Occipital lobe (tissue), 2 donors: ENCODE results near the gene GYPA. TPM values are rescaled to one million over a fixed set of nuclear protein-coding genes. Genes with fewer than 3 reads are reported as not detected.
"Not testable (repeated sequence)": the region's sequence is repeated elsewhere in the genome, so short reads cannot be mapped to it uniquely, and the experiment has no call there.

ENCODE experiments used
- DNase-seq: peaks from one replicate; lab custom pipeline; 2025; lab: John Stamatoyannopoulos, UW
- total RNA-seq: library from RNA; depleted of rRNA; stranded (reverse); fragments of >200 nt; gene quantifications from one replicate; pipeline ENCODE4 v1.2.3, GENCODE V29; 2014

GYPA gene
- total RNA-seq, result 5.8 TPM

- not testable (repeated sequence) for DNase-seq
These were observed at the start of gene GYPA for GRCh38 chr4:144140594-144141295. Gene GYPA (minus strand): TSS chr4:144140718. CDS start chr4:144140635, 83 bp downstream.

GRCh38 chr4:144190009-144190408 is 49.5 kb upstream of the GYPA start:
- DNase-seq, result no peak

GRCh38 chr4:144189121-144189520 is 48.6 kb upstream of the GYPA start:
- DNase-seq, result no peak

- DNase-seq, result no peak
These were observed 44.6 kb upstream of the GYPA start for GRCh38 chr4:144185086-144185485.

DNA sequence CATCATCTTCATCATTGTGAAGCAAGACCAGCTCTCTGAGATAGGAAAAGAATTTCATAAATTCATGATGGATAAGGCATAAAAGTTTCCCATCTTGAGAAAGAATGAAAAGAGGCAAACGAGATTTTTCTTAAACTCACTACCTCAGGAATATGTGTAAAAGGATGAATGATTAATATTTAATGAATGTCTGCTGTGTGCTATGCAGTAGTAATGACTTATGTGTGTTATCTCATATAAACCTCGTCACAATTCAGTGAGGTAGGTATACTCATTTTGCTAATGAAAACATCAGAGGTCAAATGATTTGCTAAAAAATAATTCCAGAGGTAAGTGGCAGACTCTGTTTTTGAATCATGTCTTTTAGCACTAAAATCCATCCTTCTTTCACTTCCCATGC is 42.6 kb upstream of the GYPA start:
- no peak for DNase-seq

DNA sequence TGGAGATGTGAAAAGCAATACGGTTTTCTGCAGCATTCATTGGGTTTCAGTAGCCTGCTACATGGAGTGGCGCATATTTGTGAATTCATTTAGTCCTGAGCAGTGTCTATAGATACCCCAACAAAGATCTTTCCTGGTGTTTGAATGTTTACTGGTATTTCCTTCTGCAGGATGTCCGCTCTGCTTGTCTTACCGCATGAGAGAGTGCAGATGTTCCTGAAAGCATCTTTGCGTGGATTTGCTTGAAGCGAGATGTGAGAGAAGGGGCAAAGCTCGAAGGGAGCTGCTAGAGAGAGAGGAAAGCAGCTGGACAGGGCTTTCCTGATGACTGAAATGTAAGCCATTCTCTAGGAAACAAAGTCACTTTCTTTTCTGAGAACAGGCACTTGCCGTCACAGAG is 40.9 kb upstream of the GYPA start:
- no peak for DNase-seq

GRCh38 chr4:144179152-144179739 is 38.7 kb upstream of the GYPA start:
- DNase-seq, result no peak

- no peak for DNase-seq
These were observed 37.9 kb upstream of the GYPA start for GRCh38 chr4:144178414-144178813.

- DNase-seq, result no peak
These were observed 36.0 kb upstream of the GYPA start for GRCh38 chr4:144176476-144176875.

GRCh38 chr4:144174401-144175067 is 34.0 kb upstream of the GYPA start:
- no peak for DNase-seq

DNA sequence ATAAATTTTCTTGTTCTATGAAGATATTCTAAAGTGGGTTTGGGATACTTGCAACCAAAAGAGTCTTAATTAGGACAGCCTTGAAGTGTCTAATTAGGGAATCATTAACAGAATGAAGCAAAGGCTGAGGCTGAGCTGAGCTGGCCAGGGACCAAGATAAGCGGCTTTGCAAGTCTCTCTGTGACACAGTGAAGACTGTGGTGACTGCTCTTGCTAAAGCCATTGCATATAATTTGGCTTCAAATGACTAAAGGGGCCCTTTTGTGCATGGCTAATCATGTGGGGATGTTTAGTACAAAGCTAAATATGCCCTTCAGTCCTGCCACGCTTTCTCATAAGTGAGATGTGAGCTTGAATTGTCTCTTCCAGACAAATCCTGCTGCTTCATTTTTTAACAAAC is 31.2 kb upstream of the GYPA start:
- no peak for DNase-seq

DNA sequence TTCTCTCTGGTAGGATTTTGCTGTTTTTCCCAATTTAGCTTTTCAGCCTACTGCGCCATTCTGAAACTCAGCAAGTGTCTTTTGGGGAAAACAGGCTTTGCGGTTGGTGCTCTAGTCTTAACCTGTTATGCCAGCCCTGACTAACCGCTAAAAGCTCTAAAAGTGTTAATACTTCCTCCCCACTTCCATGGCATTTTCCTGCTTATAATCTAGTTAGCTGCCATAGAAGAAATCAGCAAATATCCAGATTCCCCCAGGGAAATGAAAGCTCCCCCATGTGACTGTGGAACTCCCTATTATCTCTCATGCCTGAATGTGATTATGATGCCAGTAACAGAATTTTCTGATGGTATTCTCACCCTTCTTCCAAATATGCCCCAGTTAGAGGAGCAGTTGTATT is 28.7 kb upstream of the GYPA start:
- DNase-seq, result no peak

DNA sequence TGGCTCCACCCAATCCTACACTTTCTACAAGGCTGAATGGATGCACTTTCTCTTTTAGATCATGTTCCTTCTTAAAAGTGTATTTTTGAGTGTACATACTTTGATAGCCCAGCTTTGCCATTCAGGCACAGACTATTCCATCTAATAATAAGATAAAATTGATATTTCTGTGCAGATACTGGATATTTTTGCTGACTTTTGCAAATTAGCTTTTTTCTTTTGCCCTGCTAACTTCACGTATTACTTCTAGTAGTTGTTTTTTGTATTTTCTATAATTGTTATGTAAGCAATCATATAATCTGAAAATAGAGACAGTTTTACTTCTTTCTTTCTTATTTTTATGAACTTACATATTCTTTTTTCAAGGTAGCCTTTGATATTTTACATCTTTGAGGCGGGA is 13.5 kb upstream of the GYPA start:
- DNase-seq, result no peak

GRCh38 chr4:144142690-144143326 is 2.3 kb upstream of the GYPA start:
- DNase-seq, result not testable (repeated sequence)

- DNase-seq, result no peak
These were observed 975 bp upstream of the GYPA start for GRCh38 chr4:144141493-144141892.

GRCh38 chr4:144139991-144140390 is 527 bp downstream of the GYPA start:
- DNase-seq, result not testable (repeated sequence)

GRCh38 chr4:144139547-144139946 is 971 bp downstream of the GYPA start:
- not testable (repeated sequence) for DNase-seq

DNA sequence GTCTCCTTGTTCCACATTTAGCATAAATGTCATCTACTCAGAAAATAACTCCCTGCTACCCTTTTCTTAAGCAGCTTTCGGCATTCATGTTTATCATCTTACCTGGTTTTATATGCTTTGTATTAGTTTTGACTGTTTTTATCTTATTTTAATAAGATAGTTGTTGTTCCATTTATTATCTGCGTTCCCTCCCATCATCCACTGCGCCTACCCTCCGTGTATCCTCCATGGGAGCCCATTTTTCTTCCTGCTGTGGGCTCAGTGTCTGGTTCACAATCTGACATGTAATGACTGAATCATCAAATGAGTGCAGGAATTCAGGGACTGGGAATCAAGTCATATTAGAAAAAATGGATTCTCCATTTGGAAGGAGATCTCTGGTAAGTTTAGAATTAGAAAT is 2.3 kb downstream of the GYPA start:
- not testable (repeated sequence) for DNase-seq

GRCh38 chr4:144137137-144137931 is 3.2 kb downstream of the GYPA start:
- not testable (repeated sequence) for DNase-seq

GRCh38 chr4:144136189-144136588 is 4.3 kb downstream of the GYPA start:
- not testable (repeated sequence) for DNase-seq

GRCh38 chr4:144130167-144130566 is 10.4 kb downstream of the GYPA start:
- DNase-seq, result not testable (repeated sequence)
